HL-60 (cell line): ENCODE data around the gene RBP4.
A peak's percentile ranks its signal among the peaks of the same experiment; 100 is the strongest.

ENCODE experiments used
- DNase-seq, 2 experiments: peaks; one replicate each; pipeline ENCODE4 v3.0.0-alpha.2; 2010 to 2020; ENCODE audit warnings: low read depth in 1 of 2, low spot score in 1 of 2
- H3K27ac ChIP-seq: fragments of 250-450 bp; sonication (Bioruptor Pico); replicated peaks from 2 replicates; pipeline ENCODE4 v1.5.1; 2020; ENCODE audit warnings: mild to moderate bottlenecking, moderate library complexity
- H3K27me3 ChIP-seq: fragments of 250-450 bp; sonication (Bioruptor Pico); 2 replicates; pipeline ENCODE4 v1.5.1; 2021; ENCODE audit warnings: mild to moderate bottlenecking, moderate library complexity; ENCODE audit not compliant: insufficient read depth, poor library complexity, severe bottlenecking
- H3K4me3 ChIP-seq: replicated peaks from 2 replicates; pipeline ENCODE4 v1.5.1; 2011; ENCODE audit warnings: mild to moderate bottlenecking, control low read depth, low read length; ENCODE audit not compliant: insufficient read depth
- CTCF ChIP-seq: IDR thresholded peaks from one replicate; pipeline ENCODE4 v1.5.1; 2011; ENCODE audit warnings: low read length, control low read depth, inconsistent platforms; ENCODE audit not compliant: insufficient read depth
- GABPA ChIP-seq: IDR thresholded peaks from 2 replicates; pipeline ENCODE4 v1.6.1; 2012; ENCODE audit warnings: low read depth
- POLR2AphosphoS5 ChIP-seq: IDR thresholded peaks from 2 replicates; pipeline ENCODE4 v1.6.1; 2012; ENCODE audit warnings: low read depth
- REST ChIP-seq: IDR thresholded peaks from 2 replicates; pipeline ENCODE4 v1.6.1; 2012; ENCODE audit warnings: low read depth; ENCODE audit not compliant: insufficient replicate concordance
- SPI1 ChIP-seq: IDR thresholded peaks from 2 replicates; pipeline ENCODE4 v1.6.1; 2012; ENCODE audit warnings: low read depth, mild to moderate bottlenecking, borderline replicate concordance

Gene RBP4

DNA sequence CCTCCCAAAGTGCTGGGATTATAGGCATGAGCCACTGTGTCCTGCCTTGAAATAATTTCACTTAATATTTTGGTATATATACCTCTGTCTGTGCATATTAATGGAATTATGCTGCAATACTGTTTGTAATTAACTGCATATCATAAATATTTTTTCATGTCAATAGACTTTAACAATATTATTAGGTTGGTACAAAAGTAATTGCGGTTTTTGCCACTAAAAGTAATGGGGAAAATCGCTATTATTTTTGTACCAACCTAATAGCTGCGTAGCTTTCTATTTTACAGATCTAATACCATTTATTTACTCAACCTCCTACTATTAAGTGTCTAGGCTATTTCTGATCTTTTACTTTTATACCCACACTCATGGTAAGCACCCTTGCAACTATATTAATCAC lies 7.4 kb upstream of the RBP4 start:
- H3K27me3 ChIP-seq: peaks cover 2% of the 10 kb centered on the region
- no peak for DNase-seq
- H3K4me3 ChIP-seq: no peak overlapping the region
- TF ChIP-seq SPI1: no peak
- no peak overlapping the region for H3K27ac ChIP-seq

GRCh38 chr10:93604146-93604545 lies 3.1 kb upstream of the RBP4 start:
- no peak overlapping the region for H3K27ac ChIP-seq
- TF ChIP-seq GABPA (no peak), SPI1 (peak; percentile 80), POLR2AphosphoS5 (no peak)
- peaks cover 16% of the 10 kb centered on the region for H3K27me3 ChIP-seq
- DNase-seq: no peak
- H3K4me3 ChIP-seq: no peak overlapping the region

- H3K27me3 ChIP-seq: peaks cover 16% of the 10 kb centered on the region
Observed at GRCh38 chr10:93603023-93603422, 2.0 kb upstream of the RBP4 start.

GRCh38 chr10:93601774-93602162 lies 733 bp upstream of the RBP4 start:
- Histone ChIP-seq H3K4me3 (no peak overlapping the region), H3K27me3 (peaks cover 16% of the 10 kb centered on the region), H3K27ac (no peak overlapping the region)
- no peak for DNase-seq
- TF ChIP-seq GABPA: no peak
- TF ChIP-seq POLR2AphosphoS5: no peak
- no peak for TF ChIP-seq REST

More at GRCh38 chr10:93603023-93603422, 2.0 kb upstream of the RBP4 start:
- no peak for DNase-seq
- H3K27ac ChIP-seq: no peak overlapping the region
- no peak for TF ChIP-seq CTCF
- no peak for TF ChIP-seq REST
- no peak for TF ChIP-seq SPI1
- TF ChIP-seq POLR2AphosphoS5: no peak
- TF ChIP-seq GABPA: no peak
- no peak overlapping the region for H3K4me3 ChIP-seq

GRCh38 chr10:93600446-93601145 lies 439 bp downstream of the RBP4 start:
- TF ChIP-seq POLR2AphosphoS5: no peak
- no peak for TF ChIP-seq CTCF
- TF ChIP-seq GABPA: no peak
- TF ChIP-seq REST: no peak
- no peak for TF ChIP-seq SPI1
- H3K4me3 ChIP-seq: peak overlapping the region; percentile 32
- no peak for DNase-seq
- peaks cover 16% of the 10 kb centered on the region for H3K27me3 ChIP-seq
- no peak overlapping the region for H3K27ac ChIP-seq
